Measurements from ENCODE around the gene TAF4.

The TAF4 gene

GRCh38 chr20:62010551-62011402, 54.9 kb downstream of the TAF4 start:
- Histone ChIP-seq H3K4me1 (ENCODE audit: insufficient read depth, insufficient read length) (no peaks in the 10 kb centered on the region), H3K36me3 (ENCODE audit: insufficient read depth, insufficient read length, low read length) (peaks cover 77% of the 10 kb centered on the region), H3K27me3 (ENCODE audit: insufficient read depth, insufficient read length) (no peaks in the 10 kb centered on the region), H3K4me3 (ENCODE audit: insufficient read length, low read depth) (no peak overlapping the region), H3K9me3 (ENCODE audit: insufficient read depth, low read length) (no peaks in the 10 kb centered on the region), H3K9ac (ENCODE audit: insufficient read length, low read depth) (peak overlapping the region; percentile 36)
- TF ChIP-seq YY1 (IDR thresholded peaks at IDR 0.05; ENCODE audit: insufficient read depth, insufficient read length): no peak
- TF ChIP-seq SUZ12 (IDR thresholded peaks at IDR 0.05; ENCODE audit: extremely low read depth, insufficient read depth, insufficient read length): no peak
- no peak for TF ChIP-seq ZNF274 (IDR thresholded peaks at IDR 0.05; ENCODE audit: low read depth, low read length)
- DNase-seq (ENCODE audit: low read depth, low spot score): peak; percentile 44

DNA sequence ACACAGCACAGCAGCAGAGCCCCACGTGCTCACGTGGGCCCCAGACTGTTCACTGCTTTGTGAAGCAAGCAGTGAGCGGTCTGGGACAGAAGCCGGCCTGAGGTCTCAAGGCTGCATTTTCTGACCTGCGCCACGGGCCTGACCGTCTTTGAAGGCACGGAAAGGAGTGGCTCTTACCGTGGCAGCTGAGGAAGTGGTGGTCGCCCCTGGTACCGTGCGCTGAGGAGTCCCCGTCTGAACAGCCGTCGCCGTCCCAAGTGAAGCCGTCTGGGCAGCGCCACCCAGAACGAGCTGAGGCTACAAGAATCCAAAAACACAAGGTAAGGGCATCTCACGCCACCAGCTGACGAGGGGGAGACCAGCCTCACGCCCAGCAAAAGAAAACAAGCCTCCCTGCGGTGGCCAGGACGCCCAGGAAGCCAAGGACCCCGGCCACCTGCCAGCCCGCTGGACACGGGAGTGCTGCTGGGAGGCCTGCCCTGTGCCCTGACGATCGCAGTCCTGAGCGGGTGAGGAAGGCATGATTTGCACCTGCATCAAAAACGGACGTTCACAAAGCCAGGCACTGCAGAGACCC, 55.7 kb downstream of the TAF4 start:
- H3K36me3 ChIP-seq (ENCODE audit: insufficient read depth, insufficient read length, low read length): peaks cover 85% of the 10 kb centered on the region
- no peaks in the 10 kb centered on the region for H3K27me3 ChIP-seq (ENCODE audit: insufficient read depth, insufficient read length)
- TF ChIP-seq YY1 (IDR thresholded peaks at IDR 0.05; ENCODE audit: insufficient read depth, insufficient read length): no peak
- no peak for TF ChIP-seq SUZ12 (IDR thresholded peaks at IDR 0.05; ENCODE audit: extremely low read depth, insufficient read depth, insufficient read length)
- TF ChIP-seq ZNF274 (IDR thresholded peaks at IDR 0.05; ENCODE audit: low read depth, low read length): no peak
- no peaks in the 10 kb centered on the region for H3K4me1 ChIP-seq (ENCODE audit: insufficient read depth, insufficient read length)
- no peak for DNase-seq (ENCODE audit: low read depth, low spot score)
- H3K9me3 ChIP-seq (ENCODE audit: insufficient read depth, low read length): no peaks in the 10 kb centered on the region
- H3K4me3 ChIP-seq (ENCODE audit: insufficient read length, low read depth): no peak overlapping the region
- peak overlapping the region; percentile 36 for H3K9ac ChIP-seq (ENCODE audit: insufficient read length, low read depth)

- Histone ChIP-seq H3K36me3 (ENCODE audit: insufficient read depth, insufficient read length, low read length) (peaks cover 90% of the 10 kb centered on the region), H3K9me3 (ENCODE audit: insufficient read depth, low read length) (no peaks in the 10 kb centered on the region)
- no peak for TF ChIP-seq SUZ12 (IDR thresholded peaks at IDR 0.05; ENCODE audit: extremely low read depth, insufficient read depth, insufficient read length)
- TF ChIP-seq YY1 (IDR thresholded peaks at IDR 0.05; ENCODE audit: insufficient read depth, insufficient read length): no peak
- TF ChIP-seq ZNF274 (IDR thresholded peaks at IDR 0.05; ENCODE audit: low read depth, low read length): no peak
Measured at GRCh38 chr20:62009322-62009721, 56.4 kb downstream of the TAF4 start.

GRCh38 chr20:62008643-62009183, 57.0 kb downstream of the TAF4 start:
- Histone ChIP-seq H3K9me3 (ENCODE audit: insufficient read depth, low read length) (no peaks in the 10 kb centered on the region), H3K4me3 (ENCODE audit: insufficient read length, low read depth) (no peak overlapping the region), H3K27me3 (ENCODE audit: insufficient read depth, insufficient read length) (no peaks in the 10 kb centered on the region), H3K4me1 (ENCODE audit: insufficient read depth, insufficient read length) (no peaks in the 10 kb centered on the region), H3K9ac (ENCODE audit: insufficient read length, low read depth) (no peak overlapping the region), H3K36me3 (ENCODE audit: insufficient read depth, insufficient read length, low read length) (peaks cover 90% of the 10 kb centered on the region)
- TF ChIP-seq SUZ12 (IDR thresholded peaks at IDR 0.05; ENCODE audit: extremely low read depth, insufficient read depth, insufficient read length) (no peak), YY1 (IDR thresholded peaks at IDR 0.05; ENCODE audit: insufficient read depth, insufficient read length) (no peak), ZNF274 (IDR thresholded peaks at IDR 0.05; ENCODE audit: low read depth, low read length) (no peak)
- DNase-seq (ENCODE audit: low read depth, low spot score): no peak

More at GRCh38 chr20:62009322-62009721, 56.4 kb downstream of the TAF4 start:
- H3K9ac ChIP-seq (ENCODE audit: insufficient read length, low read depth): no peak overlapping the region
- no peaks in the 10 kb centered on the region for H3K4me1 ChIP-seq (ENCODE audit: insufficient read depth, insufficient read length)
- no peak for DNase-seq (ENCODE audit: low read depth, low spot score)
- H3K4me3 ChIP-seq (ENCODE audit: insufficient read length, low read depth): no peak overlapping the region
- H3K27me3 ChIP-seq (ENCODE audit: insufficient read depth, insufficient read length): no peaks in the 10 kb centered on the region

- Histone ChIP-seq H3K4me3 (ENCODE audit: insufficient read length, low read depth) (no peak overlapping the region), H3K4me1 (ENCODE audit: insufficient read depth, insufficient read length) (no peaks in the 10 kb centered on the region), H3K9me3 (ENCODE audit: insufficient read depth, low read length) (no peaks in the 10 kb centered on the region), H3K27me3 (ENCODE audit: insufficient read depth, insufficient read length) (no peaks in the 10 kb centered on the region), H3K36me3 (ENCODE audit: insufficient read depth, insufficient read length, low read length) (peaks cover 91% of the 10 kb centered on the region), H3K9ac (ENCODE audit: insufficient read length, low read depth) (no peak overlapping the region)
- DNase-seq (ENCODE audit: low read depth, low spot score): no peak
- TF ChIP-seq SUZ12 (IDR thresholded peaks at IDR 0.05; ENCODE audit: extremely low read depth, insufficient read depth, insufficient read length) (no peak), YY1 (IDR thresholded peaks at IDR 0.05; ENCODE audit: insufficient read depth, insufficient read length) (no peak), ZNF274 (IDR thresholded peaks at IDR 0.05; ENCODE audit: low read depth, low read length) (no peak)
Measured at GRCh38 chr20:62007127-62007647, 58.5 kb downstream of the TAF4 start.

GRCh38 chr20:62006482-62006881, 59.2 kb downstream of the TAF4 start:
- DNase-seq (ENCODE audit: low read depth, low spot score): no peak
- no peak overlapping the region for H3K4me3 ChIP-seq (ENCODE audit: insufficient read length, low read depth)
- H3K27me3 ChIP-seq (ENCODE audit: insufficient read depth, insufficient read length): no peaks in the 10 kb centered on the region
- TF ChIP-seq SUZ12 (IDR thresholded peaks at IDR 0.05; ENCODE audit: extremely low read depth, insufficient read depth, insufficient read length) (no peak), YY1 (IDR thresholded peaks at IDR 0.05; ENCODE audit: insufficient read depth, insufficient read length) (no peak), ZNF274 (IDR thresholded peaks at IDR 0.05; ENCODE audit: low read depth, low read length) (no peak)
- no peaks in the 10 kb centered on the region for H3K9me3 ChIP-seq (ENCODE audit: insufficient read depth, low read length)
- H3K9ac ChIP-seq (ENCODE audit: insufficient read length, low read depth): no peak overlapping the region
- H3K4me1 ChIP-seq (ENCODE audit: insufficient read depth, insufficient read length): no peaks in the 10 kb centered on the region
- peaks cover 91% of the 10 kb centered on the region for H3K36me3 ChIP-seq (ENCODE audit: insufficient read depth, insufficient read length, low read length)

DNA sequence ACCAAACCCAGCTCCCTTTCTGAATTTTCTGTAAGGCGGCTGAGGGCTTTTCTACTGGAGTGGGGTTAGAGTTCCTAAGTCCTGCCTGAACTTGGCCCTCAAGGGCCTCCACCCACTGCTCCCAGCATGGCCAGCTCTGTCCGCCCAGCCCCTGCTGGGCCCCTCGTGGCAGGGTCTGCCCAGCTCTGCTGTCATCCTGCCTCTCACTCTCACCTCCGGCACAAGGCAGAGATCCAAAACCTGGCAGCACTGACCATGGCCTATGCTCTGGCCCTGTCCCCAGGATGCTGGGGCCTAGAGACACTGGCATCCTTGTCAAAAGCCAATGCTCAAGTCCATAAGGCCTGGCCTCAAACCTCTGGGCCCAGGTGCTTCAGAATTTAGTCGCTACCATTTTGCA, 61.1 kb downstream of the TAF4 start:
- Histone ChIP-seq H3K4me3 (ENCODE audit: insufficient read length, low read depth) (no peak overlapping the region), H3K4me1 (ENCODE audit: insufficient read depth, insufficient read length) (no peaks in the 10 kb centered on the region), H3K27me3 (ENCODE audit: insufficient read depth, insufficient read length) (no peaks in the 10 kb centered on the region), H3K9ac (ENCODE audit: insufficient read length, low read depth) (no peak overlapping the region), H3K36me3 (ENCODE audit: insufficient read depth, insufficient read length, low read length) (peaks cover 98% of the 10 kb centered on the region), H3K9me3 (ENCODE audit: insufficient read depth, low read length) (no peaks in the 10 kb centered on the region)
- TF ChIP-seq ZNF274 (IDR thresholded peaks at IDR 0.05; ENCODE audit: low read depth, low read length) (no peak), SUZ12 (IDR thresholded peaks at IDR 0.05; ENCODE audit: extremely low read depth, insufficient read depth, insufficient read length) (no peak), YY1 (IDR thresholded peaks at IDR 0.05; ENCODE audit: insufficient read depth, insufficient read length) (no peak)
- DNase-seq (ENCODE audit: low read depth, low spot score): no peak

Data from NT2/D1 (cell line).